HG03095 (cell line): ENCODE data around the gene PPP1R3F.
A peak's percentile ranks its signal among the peaks of the same experiment; 100 is the strongest.

Source experiments
- ATAC-seq: cut with Tn5 transposase; IDR thresholded peaks from one replicate; pipeline ENCODE4 v1.9.1; 2021; ENCODE audit warnings: moderate library complexity; ENCODE audit not compliant: unreplicated experiment

Gene PPP1R3F

DNA sequence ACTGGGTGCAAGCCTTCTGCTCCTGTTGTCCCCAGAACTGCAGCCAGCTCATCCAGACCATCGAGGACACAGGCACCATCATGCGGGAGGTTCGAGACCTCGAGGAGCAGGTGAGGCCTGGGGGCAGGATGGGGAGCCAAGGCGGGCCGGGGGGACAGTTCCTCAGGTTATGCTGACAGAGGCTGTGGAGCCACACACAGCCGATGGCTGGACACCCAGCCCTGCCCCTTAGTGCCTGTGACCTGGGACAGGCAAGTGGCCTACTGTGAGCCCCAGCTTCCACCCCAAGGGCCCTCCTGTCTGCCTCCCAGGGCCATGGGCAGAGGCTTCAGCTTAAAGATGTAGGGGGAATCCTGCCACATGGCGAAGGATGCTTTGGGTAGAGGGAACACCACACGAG, 20.0 kb upstream of the PPP1R3F start:
- no peak for ATAC-seq

- ATAC-seq: no peak
Measured at GRCh38 chrX:49250066-49250465, 19.5 kb upstream of the PPP1R3F start.

GRCh38 chrX:49250578-49250977, 19.0 kb upstream of the PPP1R3F start:
- ATAC-seq: no peak

GRCh38 chrX:49251325-49251724, 18.3 kb upstream of the PPP1R3F start:
- no peak for ATAC-seq

DNA sequence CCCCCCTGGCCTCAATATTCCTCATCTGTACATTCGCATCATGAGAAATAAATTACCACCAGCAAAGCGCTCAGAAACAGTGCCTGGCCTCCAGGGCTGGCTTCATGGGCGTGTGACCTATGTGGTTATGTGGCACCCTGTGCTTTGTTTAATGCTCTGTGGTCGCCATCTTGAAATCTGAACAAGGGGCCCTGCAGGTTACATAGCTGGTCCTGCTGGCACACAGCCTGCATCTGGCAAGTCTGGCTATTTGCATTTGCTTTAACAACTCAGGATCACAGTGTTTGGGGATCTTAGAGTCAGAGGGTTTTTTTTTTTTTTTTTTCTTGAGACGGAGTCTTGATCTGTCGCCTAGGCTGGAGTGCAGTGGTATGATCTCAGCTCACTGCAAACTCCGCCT, 15.0 kb upstream of the PPP1R3F start:
- no peak for ATAC-seq

GRCh38 chrX:49256268-49256995, 13.2 kb upstream of the PPP1R3F start:
- no peak for ATAC-seq

- no peak for ATAC-seq
Measured at GRCh38 chrX:49257074-49257790, 12.4 kb upstream of the PPP1R3F start.

- no peak for ATAC-seq
Measured at GRCh38 chrX:49257846-49258748, 11.5 kb upstream of the PPP1R3F start.

GRCh38 chrX:49258749-49259124, 10.9 kb upstream of the PPP1R3F start:
- ATAC-seq: no peak

- no peak for ATAC-seq
Measured at GRCh38 chrX:49260221-49260985, 9.2 kb upstream of the PPP1R3F start.

- no peak for ATAC-seq
Measured at GRCh38 chrX:49262603-49263002, 7.0 kb upstream of the PPP1R3F start.

DNA sequence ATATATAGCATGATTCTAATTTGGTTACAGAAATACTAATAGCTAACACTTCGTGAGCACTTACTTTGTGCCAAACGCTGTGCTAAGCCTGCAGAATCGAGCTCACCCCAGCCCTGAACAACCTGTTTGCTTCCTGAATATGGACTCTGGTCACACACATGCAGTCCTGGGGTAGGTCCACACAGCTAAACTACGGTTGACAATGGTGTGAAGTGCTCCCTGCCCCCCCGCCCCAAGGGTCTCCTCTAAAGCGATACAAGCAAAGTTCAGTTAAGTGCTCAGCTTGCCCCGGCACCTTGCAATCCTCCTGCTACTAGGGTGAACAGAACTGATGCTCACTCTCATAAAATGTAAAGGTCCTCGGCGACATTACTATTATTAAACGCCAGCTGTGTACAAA, 6.0 kb upstream of the PPP1R3F start:
- no peak for ATAC-seq

DNA sequence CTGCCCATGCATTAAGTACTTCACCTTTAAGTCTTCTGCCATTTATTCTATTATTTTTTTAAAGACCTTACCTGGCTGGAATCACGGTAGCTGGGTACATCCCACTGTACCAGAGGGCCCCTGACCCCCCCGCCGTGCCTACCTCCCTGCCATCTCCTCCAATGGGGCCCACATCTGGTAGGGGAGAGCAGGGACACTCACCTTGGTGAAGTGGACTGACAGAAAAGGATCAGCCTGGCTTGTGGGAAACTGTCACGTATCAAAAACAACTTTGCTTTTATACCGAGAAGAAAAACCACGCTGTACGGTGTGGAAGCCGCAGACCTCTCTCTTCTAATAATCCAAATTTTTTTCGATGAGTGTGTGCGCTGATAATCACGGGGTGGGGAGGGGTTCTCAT, 5.1 kb upstream of the PPP1R3F start, which contains the start of gene FOXP3:
Gene FOXP3, minus strand, starts transcription at position 251 of the 400 bp plus-strand sequence. CDS start 6,205 bp downstream, outside the sequence.
- ATAC-seq: no peak

- ATAC-seq: no peak
Measured at GRCh38 chrX:49266523-49267445, 2.8 kb upstream of the PPP1R3F start.

- no peak for ATAC-seq
Measured at GRCh38 chrX:49268702-49269009, 937 bp upstream of the PPP1R3F start.

DNA sequence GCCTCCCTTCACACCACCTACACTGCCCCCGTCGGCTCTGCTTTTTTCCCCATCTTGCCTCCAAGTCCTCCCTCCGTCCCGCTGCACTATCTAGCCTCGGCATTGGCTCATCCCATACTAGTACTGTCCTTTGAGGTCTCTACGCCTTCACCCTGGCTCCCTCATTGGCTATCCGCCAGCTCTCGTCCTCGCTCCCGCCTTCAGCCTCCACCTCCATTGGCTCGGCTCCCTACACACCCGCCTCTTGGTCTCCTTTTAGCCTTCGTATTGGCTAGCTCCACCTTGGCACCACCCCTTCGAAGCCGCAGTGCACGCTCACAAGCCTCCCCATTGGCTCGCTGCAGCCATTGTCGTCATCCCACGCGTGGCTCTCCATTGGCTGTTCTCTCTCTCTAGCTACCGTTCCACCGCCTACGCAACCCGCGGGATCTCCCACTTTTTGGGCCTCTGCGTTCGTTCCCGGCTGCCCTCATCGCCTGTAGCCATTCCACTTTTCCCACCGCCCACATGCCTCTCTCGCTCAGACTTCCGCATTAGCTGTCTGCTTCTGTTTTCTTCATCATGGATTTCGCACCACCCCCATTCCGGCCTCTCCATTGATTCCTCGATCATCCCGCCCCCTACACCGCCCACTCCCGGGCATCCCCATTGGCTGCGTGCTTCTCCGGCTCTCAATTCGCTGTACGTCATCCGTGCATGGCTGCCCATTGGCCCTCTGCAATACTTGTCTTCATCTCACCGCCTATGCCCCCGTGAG, 405 bp upstream of the PPP1R3F start:
- peak; percentile 84 for ATAC-seq

DNA sequence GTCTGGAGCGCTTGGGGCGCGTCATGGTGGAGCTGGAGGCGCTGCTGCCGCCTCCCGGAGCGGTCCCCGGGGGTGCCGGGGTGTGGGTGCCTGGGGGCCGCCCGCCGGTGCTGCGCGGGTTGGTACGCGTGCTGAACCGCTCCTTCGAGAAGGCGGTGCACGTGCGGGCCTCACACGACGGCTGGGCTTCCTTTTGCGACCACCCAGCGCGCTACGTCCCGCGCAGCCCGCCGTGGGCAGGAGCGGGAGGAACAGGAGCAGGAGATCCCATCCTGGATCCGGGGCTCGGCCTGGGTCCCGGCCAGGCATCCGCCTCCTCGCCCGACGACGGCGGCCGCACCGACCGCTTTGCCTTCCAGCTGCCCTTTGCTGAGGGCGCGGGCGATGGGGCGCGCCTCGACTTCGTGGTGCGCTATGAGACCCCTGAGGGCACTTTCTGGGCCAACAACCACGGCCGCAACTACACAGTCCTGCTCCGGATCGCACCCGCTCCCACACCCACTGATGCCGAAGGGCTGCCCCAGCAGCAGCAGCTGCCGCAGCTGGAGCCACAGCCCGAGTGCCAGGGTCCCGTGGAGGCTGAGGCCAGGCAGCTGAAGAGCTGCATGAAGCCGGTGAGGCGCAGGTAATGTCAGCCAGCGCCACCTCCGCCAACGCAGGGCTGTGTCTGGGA, 792 bp downstream of the PPP1R3F start:
- no peak for ATAC-seq

- ATAC-seq: no peak
Measured at GRCh38 chrX:49271341-49271740, 1.7 kb downstream of the PPP1R3F start.

DNA sequence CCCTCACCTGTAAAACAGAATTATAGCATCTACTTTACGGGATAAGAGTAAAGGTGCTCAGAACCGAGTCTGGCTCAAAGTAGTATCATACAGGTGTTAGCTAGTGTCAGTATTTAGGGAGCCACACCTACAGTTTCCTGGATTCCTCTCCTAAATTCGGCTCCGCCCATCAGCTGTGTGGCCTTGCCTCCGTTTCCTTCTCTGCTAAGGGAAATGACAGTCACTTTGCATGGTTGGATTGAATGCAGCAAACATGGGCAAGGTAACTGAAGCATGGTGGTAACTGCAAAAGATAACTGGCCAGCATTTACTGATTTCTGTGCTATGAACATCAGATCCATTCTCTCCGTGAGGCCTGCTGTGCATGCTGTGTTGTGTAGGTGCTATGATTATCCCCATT, 2.8 kb downstream of the PPP1R3F start:
- ATAC-seq: no peak
